H9 (cell line): Measurements from ENCODE around the gene POU5F1. TPM values are rescaled to one million over a fixed set of nuclear protein-coding genes. Genes with fewer than 3 reads are reported as not detected.
A peak's percentile ranks its signal among the peaks of the same experiment; 100 is the strongest.

Source experiments
- DNase-seq: peaks from one replicate; pipeline ENCODE4 v3.0.0-alpha.2; 2017
- H2AFZ ChIP-seq: one replicate; pipeline ENCODE4 v1.6.1; 2013; ENCODE audit warnings: mild to moderate bottlenecking, low read length, control low read depth, moderate library complexity
- H2AK5ac ChIP-seq: 2 replicates; pipeline ENCODE4 v1.6.1; 2013; ENCODE audit warnings: low read length, control low read depth, mixed read lengths; ENCODE audit not compliant: insufficient read length
- H2BK120ac ChIP-seq: one replicate; pipeline ENCODE4 v1.6.1; 2013; ENCODE audit warnings: low read depth, mild to moderate bottlenecking, low read length, control low read depth, inconsistent platforms; ENCODE audit not compliant: poor library complexity, severe bottlenecking
- H2BK12ac ChIP-seq: 2 replicates; pipeline ENCODE4 v1.6.1; 2013; ENCODE audit warnings: low read length, control low read depth, mixed read lengths, low read depth; ENCODE audit not compliant: insufficient read length
- H2BK15ac ChIP-seq: 2 replicates; pipeline ENCODE4 v1.6.1; 2013; ENCODE audit warnings: low read depth, low read length, control low read depth
- H2BK20ac ChIP-seq: one replicate; pipeline ENCODE4 v1.6.1; 2013; ENCODE audit warnings: low read depth, mild to moderate bottlenecking, low read length, control low read depth, inconsistent platforms; ENCODE audit not compliant: poor library complexity, severe bottlenecking
- H2BK5ac ChIP-seq: 2 replicates; pipeline ENCODE4 v1.6.1; 2013; ENCODE audit warnings: low read length, control low read depth, mixed read lengths; ENCODE audit not compliant: insufficient read length
- H3K14ac ChIP-seq: 2 replicates; pipeline ENCODE4 v1.6.1; 2013; ENCODE audit warnings: low read length, control low read depth; ENCODE audit not compliant: insufficient read depth
- H3K18ac ChIP-seq: 2 replicates; pipeline ENCODE4 v1.6.1; 2013; ENCODE audit warnings: low read depth, mild to moderate bottlenecking, mixed read lengths, low read length, control low read depth; ENCODE audit not compliant: insufficient read length
- H3K23ac ChIP-seq: 2 replicates; pipeline ENCODE4 v1.6.1; 2013; ENCODE audit warnings: low read length, control low read depth, mixed read lengths, low read depth; ENCODE audit not compliant: insufficient read length
- H3K23me2 ChIP-seq: 2 replicates; pipeline ENCODE4 v1.6.1; 2013; ENCODE audit warnings: low read depth, mild to moderate bottlenecking, mixed read lengths, low read length, control low read depth; ENCODE audit not compliant: insufficient read length, poor library complexity, severe bottlenecking
- H3K27ac ChIP-seq: 2 replicates; pipeline ENCODE4 v1.5.1; 2013; ENCODE audit warnings: low read length, control low read depth, mixed read lengths, low read depth; ENCODE audit not compliant: insufficient read length
- H3K27me3 ChIP-seq: 2 replicates; pipeline ENCODE4 v1.6.1; 2013; ENCODE audit warnings: low read length, control low read depth, inconsistent platforms; ENCODE audit not compliant: insufficient read depth
- H3K4ac ChIP-seq: 2 replicates; pipeline ENCODE4 v1.6.1; 2013; ENCODE audit warnings: low read depth, mild to moderate bottlenecking, control low read depth, inconsistent platforms, low read length, moderate library complexity
- H3K4me1 ChIP-seq: 2 replicates; pipeline ENCODE4 v1.6.1; 2013; ENCODE audit warnings: low read length, control low read depth, inconsistent platforms; ENCODE audit not compliant: insufficient read depth
- H3K4me2 ChIP-seq: 2 replicates; pipeline ENCODE4 v1.6.1; 2013; ENCODE audit warnings: low read length, control low read depth, mixed read lengths; ENCODE audit not compliant: insufficient read length, insufficient read depth
- H3K56ac ChIP-seq: 2 replicates; pipeline ENCODE4 v1.6.1; 2013; ENCODE audit warnings: low read depth, mild to moderate bottlenecking, mixed read lengths, low read length, control low read depth; ENCODE audit not compliant: insufficient read length
- H3K79me1 ChIP-seq: 2 replicates; pipeline ENCODE4 v1.6.1; 2013; ENCODE audit warnings: low read depth, mild to moderate bottlenecking, moderate library complexity, low read length, control low read depth, inconsistent platforms; ENCODE audit not compliant: insufficient read depth, poor library complexity, severe bottlenecking
- H3K79me2 ChIP-seq: 2 replicates; pipeline ENCODE4 v1.6.1; 2013; ENCODE audit warnings: low read length, control low read depth, inconsistent platforms; ENCODE audit not compliant: insufficient read depth
- H3K9ac ChIP-seq: 2 replicates; pipeline ENCODE4 v1.6.1; 2013; ENCODE audit warnings: low read length, control low read depth, mixed read lengths; ENCODE audit not compliant: insufficient read length; ENCODE audit errors: extremely low read depth
- H3K9me3 ChIP-seq: one replicate; pipeline ENCODE4 v1.6.1; 2013; ENCODE audit warnings: low read depth, low read length, inconsistent platforms; ENCODE audit not compliant: control insufficient read depth
- H3T11ph ChIP-seq: one replicate; pipeline ENCODE4 v1.6.1; 2013; ENCODE audit warnings: mild to moderate bottlenecking, low read length, control low read depth, inconsistent platforms
- H4K20me1 ChIP-seq: one replicate; pipeline ENCODE4 v1.6.1; 2013; ENCODE audit not compliant: control insufficient read depth, insufficient read length, insufficient read depth
- H4K5ac ChIP-seq: 2 replicates; pipeline ENCODE4 v1.6.1; 2013; ENCODE audit warnings: low read depth, mild to moderate bottlenecking, mixed read lengths, low read length, control low read depth; ENCODE audit not compliant: insufficient read length
- H4K8ac ChIP-seq: replicated peaks from 2 replicates; pipeline ENCODE4 v1.6.1; 2013; ENCODE audit warnings: low read length, control low read depth, mixed read lengths, low read depth; ENCODE audit not compliant: insufficient read length
- H4K91ac ChIP-seq: 2 replicates; pipeline ENCODE4 v1.6.1; 2013; ENCODE audit warnings: low read depth, mild to moderate bottlenecking, moderate library complexity, mixed read lengths, low read length, control low read depth; ENCODE audit not compliant: insufficient read length
- H3K27ac Mint-ChIP-seq, 3 experiments: 2 replicates in 2 of 3; 3 replicates in 1 of 3; pipeline ENCODE4 v1.8.0; 2020 to 2021; ENCODE audit warnings: mixed read lengths in 3 of 3, mild to moderate bottlenecking in 1 of 3, moderate library complexity in 1 of 3
- H3K27me3 Mint-ChIP-seq: 2 replicates; pipeline ENCODE4 v1.8.0; 2021; ENCODE audit warnings: low read depth, mild to moderate bottlenecking, moderate library complexity, mixed read lengths
- H3K36me3 Mint-ChIP-seq, 3 experiments: 2 replicates in 2 of 3; 3 replicates in 1 of 3; pipeline ENCODE4 v1.8.0; 2020 to 2021; ENCODE audit warnings: low read depth in 3 of 3, mixed read lengths in 3 of 3; ENCODE audit not compliant: insufficient read depth in 1 of 3
- H3K4me1 Mint-ChIP-seq, 2 experiments: 2 replicates each; pipeline ENCODE4 v1.8.0; 2020; ENCODE audit warnings: mixed read lengths in 2 of 2
- H3K4me3 Mint-ChIP-seq, 2 experiments: 2 replicates in 1 of 2; 3 replicates in 1 of 2; pipeline ENCODE4 v1.8.0; 2020 to 2021; ENCODE audit warnings: mild to moderate bottlenecking in 2 of 2, mixed read lengths in 2 of 2, moderate library complexity in 1 of 2
- H3K9me3 Mint-ChIP-seq, 2 experiments: 2 replicates in 1 of 2; 3 replicates in 1 of 2; pipeline ENCODE4 v1.8.0; 2020; ENCODE audit warnings: mild to moderate bottlenecking in 2 of 2, mixed read lengths in 2 of 2, moderate library complexity in 1 of 2
- CTCF ChIP-seq: fragments of 200-600 bp; sonication (generic); conservative IDR thresholded peaks from 3 replicates; pipeline ENCODE4 v1.8.0; 2021; ENCODE audit warnings: antibody characterized with exemption, mild to moderate bottlenecking
- WGBS: extraction: QIAGEN DNeasy Blood & Tissue Kit; methylation state at CpG from one replicate; pipeline ENCODE4 v1.1.7; 2013; ENCODE audit warnings: missing lambda C conversion rate, low lambda C conversion rate, mixed read lengths; ENCODE audit not compliant: insufficient read length; ENCODE audit errors: extremely low coverage; 5-methylcytosine and 5-hydroxymethylcytosine counted together
- total RNA-seq: library from RNA; stranded (reverse); gene quantifications from 2 replicates; pipeline ENCODE4 v1.2.1, GENCODE V29; 2021

POU5F1 gene
- total RNA-seq, 1 experiment from 2014 or later, result 2,134 TPM

GRCh38 chr6:31152781-31153180, 17.7 kb downstream of the POU5F1 start:
- no peaks in the 10 kb centered on the region for H3K79me2 ChIP-seq
- Mint-ChIP-seq H3K4me1 (peaks cover 14 to 20% of the 10 kb centered on the region in 2 experiments), H3K27ac (peak overlapping the region; percentile 55 to 58 (median 57); a peak in 2 of 7 replicates)

More at GRCh38 chr6:31152781-31153180, 17.7 kb downstream of the POU5F1 start:
- H3K27me3 Mint-ChIP-seq, result no peaks in the 10 kb centered on the region
- no peak overlapping the region for H3K9ac ChIP-seq
- no peak overlapping the region for H3K56ac ChIP-seq
- no CpG with 5 or more reads among the region's 7 CpGs for WGBS
- H2BK15ac ChIP-seq, result no peak overlapping the region
- H4K8ac ChIP-seq, result no peak overlapping the region
- H3K9me3 Mint-ChIP-seq, result no peaks in the 10 kb centered on the region
- H2BK20ac ChIP-seq, result no peak overlapping the region
- TF ChIP-seq CTCF, result no peak
- no peaks in the 10 kb centered on the region for H3K9me3 ChIP-seq
- no peak overlapping the region for H4K5ac ChIP-seq
- no peak overlapping the region for H2AFZ ChIP-seq
- H3K4me2 ChIP-seq, result no peak overlapping the region
- H2BK120ac ChIP-seq, result no peak overlapping the region
- H3K23me2 ChIP-seq, result peaks cover 4% of the 10 kb centered on the region
- no peak overlapping the region for H3T11ph ChIP-seq
- H3K79me1 ChIP-seq, result no peaks in the 10 kb centered on the region
- no peak for DNase-seq
- no peak overlapping the region for H2AK5ac ChIP-seq
- H3K36me3 Mint-ChIP-seq, result peaks cover 30 to 78% (median 64%) of the 10 kb centered on the region in 3 experiments
- no peak overlapping the region; a peak in 1 of 5 replicates for H3K4me3 Mint-ChIP-seq
- no peak overlapping the region for H3K14ac ChIP-seq
- no peak overlapping the region for H3K23ac ChIP-seq
- no peak overlapping the region for H2BK5ac ChIP-seq
- peaks cover 7% of the 10 kb centered on the region; the same call in 1 of the 2 replicates for H3K4me1 ChIP-seq
- H4K91ac ChIP-seq, result no peak overlapping the region
- no peaks in the 10 kb centered on the region for H4K20me1 ChIP-seq
- H3K4ac ChIP-seq, result no peak overlapping the region
- no peak overlapping the region for H3K18ac ChIP-seq
- no peaks in the 10 kb centered on the region for H3K27me3 ChIP-seq
- no peak overlapping the region for H2BK12ac ChIP-seq
- H3K27ac ChIP-seq, result no peak overlapping the region
